Sigmoid colon (tissue), 3 donors: Measurements from ENCODE around the gene CNTN5.

ENCODE experiments used
- POLR2A ChIP-seq, 2 donors: fragments of 450-650 bp; IDR thresholded peaks; one replicate each; pipeline ENCODE4 v1.6.1; 2016; ENCODE audit warnings: antibody characterized with exemption in 2 of 2, mild to moderate bottlenecking in 2 of 2, moderate library complexity in 2 of 2
- TF ChIP-seq, protein P1 (sequence below), 4 experiments: fragments of 450-650 bp in 3 of 4; fragments of 200-600 bp in 1 of 4; IDR thresholded peaks; one replicate each; pipeline ENCODE4 v1.5.1; 2016 to 2019; ENCODE audit warnings: antibody characterized with exemption in 4 of 4, mild to moderate bottlenecking in 3 of 4, moderate library complexity in 2 of 4

DNA sequence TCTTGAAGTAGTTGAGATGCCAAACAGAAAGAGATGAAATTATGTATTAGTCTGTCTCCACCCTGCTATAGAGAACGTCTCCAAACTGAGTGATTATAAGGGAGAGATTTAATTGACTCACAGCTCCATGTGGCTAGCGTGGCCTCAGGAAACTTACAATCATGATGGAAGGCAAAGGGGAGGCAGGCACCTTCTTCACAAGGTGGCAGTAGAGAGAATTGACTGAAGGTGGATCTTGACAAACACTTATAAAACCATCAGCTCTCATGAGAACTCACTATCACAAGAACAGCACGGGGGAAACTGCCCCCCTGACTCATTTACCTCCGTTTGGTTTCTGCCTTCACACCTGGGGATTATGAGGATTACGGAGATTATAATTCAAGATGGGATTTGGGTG is 794.0 kb downstream of the CNTN5 start:
- TF ChIP-seq, protein P1, sequence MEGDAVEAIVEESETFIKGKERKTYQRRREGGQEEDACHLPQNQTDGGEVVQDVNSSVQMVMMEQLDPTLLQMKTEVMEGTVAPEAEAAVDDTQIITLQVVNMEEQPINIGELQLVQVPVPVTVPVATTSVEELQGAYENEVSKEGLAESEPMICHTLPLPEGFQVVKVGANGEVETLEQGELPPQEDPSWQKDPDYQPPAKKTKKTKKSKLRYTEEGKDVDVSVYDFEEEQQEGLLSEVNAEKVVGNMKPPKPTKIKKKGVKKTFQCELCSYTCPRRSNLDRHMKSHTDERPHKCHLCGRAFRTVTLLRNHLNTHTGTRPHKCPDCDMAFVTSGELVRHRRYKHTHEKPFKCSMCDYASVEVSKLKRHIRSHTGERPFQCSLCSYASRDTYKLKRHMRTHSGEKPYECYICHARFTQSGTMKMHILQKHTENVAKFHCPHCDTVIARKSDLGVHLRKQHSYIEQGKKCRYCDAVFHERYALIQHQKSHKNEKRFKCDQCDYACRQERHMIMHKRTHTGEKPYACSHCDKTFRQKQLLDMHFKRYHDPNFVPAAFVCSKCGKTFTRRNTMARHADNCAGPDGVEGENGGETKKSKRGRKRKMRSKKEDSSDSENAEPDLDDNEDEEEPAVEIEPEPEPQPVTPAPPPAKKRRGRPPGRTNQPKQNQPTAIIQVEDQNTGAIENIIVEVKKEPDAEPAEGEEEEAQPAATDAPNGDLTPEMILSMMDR (IDR thresholded peaks at IDR 0.05), result no peak
- TF ChIP-seq POLR2A (IDR thresholded peaks at IDR 0.05), result no peak
